Smooth muscle cell (in vitro differentiated cells): ENCODE data around the gene TAGLN3. TPM values are rescaled to one million over a fixed set of nuclear protein-coding genes. Genes with fewer than 3 reads are reported as not detected.

Experiments
- DNase-seq: peaks from one replicate; lab custom pipeline; 2025; ENCODE audit not compliant: unreplicated experiment; lab: John Stamatoyannopoulos, UW
- H2AFZ ChIP-seq: fragments of 200-600 bp; sonication (generic); 2 replicates; pipeline ENCODE4 v1.6.0; 2016; ENCODE audit warnings: antibody characterized with exemption, low read depth, mild to moderate bottlenecking
- H3F3A ChIP-seq: fragments of 200-600 bp; sonication (generic); 2 replicates; pipeline ENCODE4 v1.6.0; 2017; ENCODE audit warnings: antibody characterized with exemption, low read depth
- H3K27ac ChIP-seq: fragments of 200-600 bp; sonication (generic); 2 replicates; pipeline ENCODE4 v1.5.1; 2016; ENCODE audit warnings: low read depth, mild to moderate bottlenecking
- H3K27me3 ChIP-seq: fragments of 200-600 bp; sonication (generic); 2 replicates; pipeline ENCODE4 v1.6.1; 2016; ENCODE audit warnings: low read depth, mild to moderate bottlenecking
- H3K36me3 ChIP-seq: fragments of 200-600 bp; sonication (generic); 2 replicates; pipeline ENCODE4 v1.5.1; 2016; ENCODE audit warnings: low read depth
- H3K4me1 ChIP-seq: fragments of 200-600 bp; sonication (generic); 2 replicates; pipeline ENCODE4 v1.5.1; 2016; ENCODE audit warnings: low read depth
- H3K4me2 ChIP-seq: fragments of 200-600 bp; sonication (generic); 2 replicates; pipeline ENCODE4 v1.6.0; 2016; ENCODE audit warnings: mild to moderate bottlenecking
- H3K4me3 ChIP-seq: fragments of 200-600 bp; sonication (generic); 2 replicates; pipeline ENCODE4 v1.5.1; 2016; ENCODE audit warnings: mild to moderate bottlenecking
- H3K79me2 ChIP-seq: fragments of 200-600 bp; sonication (generic); 2 replicates; pipeline ENCODE4 v1.6.0; 2016; ENCODE audit warnings: low read depth, mild to moderate bottlenecking
- H3K9ac ChIP-seq: fragments of 200-600 bp; sonication (generic); 2 replicates; pipeline ENCODE4 v1.6.0; 2016; ENCODE audit warnings: low read depth
- H3K9me3 ChIP-seq: fragments of 200-600 bp; sonication (generic); replicated peaks from 2 replicates; pipeline ENCODE4 v1.5.1; 2016; ENCODE audit warnings: low read depth
- H4K20me1 ChIP-seq: fragments of 200-600 bp; sonication (generic); 2 replicates; pipeline ENCODE4 v1.6.0; 2016; ENCODE audit warnings: low read depth
- WGBS: methylation state at CpG from one replicate; pipeline ENCODE4 v1.1.7; 2016; ENCODE audit warnings: low lambda C conversion rate; 5-methylcytosine and 5-hydroxymethylcytosine counted together
- polyA plus RNA-seq: library from polyadenylated mRNA; unstranded; fragments of >200 nt; fragmentation: Nextera tagmentation; extraction: Ambion mirVana; gene quantifications from 2 replicates; pipeline ENCODE4 v1.2.1, GENCODE V29; 2016
- total RNA-seq: library from RNA; depleted of rRNA; stranded (reverse); fragments of >200 nt; gene quantifications from 2 replicates; pipeline ENCODE4 v1.2.3, GENCODE V29; 2014
- TF ChIP-seq, protein P1 (sequence below): fragments of 200-600 bp; sonication (generic); IDR thresholded peaks from 2 replicates; pipeline ENCODE4 v1.5.1; 2017; ENCODE audit warnings: borderline replicate concordance, mild to moderate bottlenecking, antibody characterized with exemption; ENCODE audit not compliant: insufficient read depth, poor library complexity, severe bottlenecking

The TAGLN3 gene
- total and polyA plus RNA-seq, 2 experiments from 2014 or later: 0.97 to 2.1 TPM

DNA sequence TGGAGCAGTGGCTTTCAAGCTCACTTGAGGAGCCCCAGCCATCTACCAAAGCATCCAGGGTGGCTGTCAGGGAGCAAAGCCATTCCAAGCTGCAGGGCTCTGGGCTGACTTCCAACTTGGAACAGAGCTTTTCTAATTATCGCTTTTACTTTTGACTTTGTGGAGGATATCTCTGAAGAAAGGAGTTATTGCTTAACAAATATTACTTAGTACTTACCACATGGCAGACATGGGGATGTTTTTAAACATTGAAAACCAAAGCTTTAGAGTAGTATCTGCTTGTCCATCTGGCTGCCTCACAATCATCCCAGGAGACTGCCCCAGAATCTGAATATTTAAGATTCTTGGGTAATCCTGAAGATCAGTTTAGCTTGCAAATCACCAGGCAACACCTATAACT is 8.9 kb downstream of the TAGLN3 start:
- DNase-seq: no peak
- Histone ChIP-seq H3F3A (peaks cover 3% of the 10 kb centered on the region), H3K9ac (no peak overlapping the region), H3K4me2 (peak overlapping the region; percentile 20), H4K20me1 (no peaks in the 10 kb centered on the region), H3K27me3 (no peaks in the 10 kb centered on the region), H3K27ac (peak overlapping the region; percentile 52), H2AFZ (peak overlapping the region; percentile 10), H3K79me2 (no peaks in the 10 kb centered on the region), H3K9me3 (no peaks in the 10 kb centered on the region), H3K4me3 (no peak overlapping the region), H3K4me1 (peaks cover 11% of the 10 kb centered on the region), H3K36me3 (no peaks in the 10 kb centered on the region)
- WGBS: 26% methylated on average over 1 of the region's 1 CpG
- TF ChIP-seq, protein P1, sequence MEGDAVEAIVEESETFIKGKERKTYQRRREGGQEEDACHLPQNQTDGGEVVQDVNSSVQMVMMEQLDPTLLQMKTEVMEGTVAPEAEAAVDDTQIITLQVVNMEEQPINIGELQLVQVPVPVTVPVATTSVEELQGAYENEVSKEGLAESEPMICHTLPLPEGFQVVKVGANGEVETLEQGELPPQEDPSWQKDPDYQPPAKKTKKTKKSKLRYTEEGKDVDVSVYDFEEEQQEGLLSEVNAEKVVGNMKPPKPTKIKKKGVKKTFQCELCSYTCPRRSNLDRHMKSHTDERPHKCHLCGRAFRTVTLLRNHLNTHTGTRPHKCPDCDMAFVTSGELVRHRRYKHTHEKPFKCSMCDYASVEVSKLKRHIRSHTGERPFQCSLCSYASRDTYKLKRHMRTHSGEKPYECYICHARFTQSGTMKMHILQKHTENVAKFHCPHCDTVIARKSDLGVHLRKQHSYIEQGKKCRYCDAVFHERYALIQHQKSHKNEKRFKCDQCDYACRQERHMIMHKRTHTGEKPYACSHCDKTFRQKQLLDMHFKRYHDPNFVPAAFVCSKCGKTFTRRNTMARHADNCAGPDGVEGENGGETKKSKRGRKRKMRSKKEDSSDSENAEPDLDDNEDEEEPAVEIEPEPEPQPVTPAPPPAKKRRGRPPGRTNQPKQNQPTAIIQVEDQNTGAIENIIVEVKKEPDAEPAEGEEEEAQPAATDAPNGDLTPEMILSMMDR: no peak

DNA sequence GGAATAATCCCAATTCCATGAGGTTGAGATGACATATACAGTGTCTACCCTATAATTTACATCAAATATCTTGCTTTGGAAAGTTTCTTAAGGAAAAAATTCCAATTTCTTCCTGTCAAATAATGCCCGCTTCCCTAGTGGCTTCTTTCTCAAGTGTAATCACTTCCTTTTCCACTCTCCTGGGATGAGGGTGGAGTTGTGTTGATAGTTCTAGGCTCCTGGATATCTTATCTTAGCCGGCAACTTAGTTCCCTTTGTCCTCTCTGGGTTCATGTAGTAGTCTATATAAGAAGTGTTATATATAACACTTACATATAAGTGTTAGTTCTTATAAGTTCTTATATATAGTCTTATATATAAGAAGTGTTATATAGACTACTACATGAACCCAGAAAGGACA is 10.9 kb downstream of the TAGLN3 start:
- Histone ChIP-seq H3K36me3 (no peaks in the 10 kb centered on the region), H2AFZ (no peak overlapping the region), H3K79me2 (no peaks in the 10 kb centered on the region), H3K9ac (no peak overlapping the region), H3F3A (peaks cover 3% of the 10 kb centered on the region), H3K9me3 (no peaks in the 10 kb centered on the region), H3K27ac (no peak overlapping the region), H3K4me1 (peaks cover 7% of the 10 kb centered on the region), H4K20me1 (no peaks in the 10 kb centered on the region), H3K4me2 (no peak overlapping the region), H3K27me3 (no peaks in the 10 kb centered on the region), H3K4me3 (no peak overlapping the region)
- WGBS: 88% methylated on average over 2 of the region's 2 CpGs
- TF ChIP-seq, protein P1: no peak
- no peak for DNase-seq

DNA sequence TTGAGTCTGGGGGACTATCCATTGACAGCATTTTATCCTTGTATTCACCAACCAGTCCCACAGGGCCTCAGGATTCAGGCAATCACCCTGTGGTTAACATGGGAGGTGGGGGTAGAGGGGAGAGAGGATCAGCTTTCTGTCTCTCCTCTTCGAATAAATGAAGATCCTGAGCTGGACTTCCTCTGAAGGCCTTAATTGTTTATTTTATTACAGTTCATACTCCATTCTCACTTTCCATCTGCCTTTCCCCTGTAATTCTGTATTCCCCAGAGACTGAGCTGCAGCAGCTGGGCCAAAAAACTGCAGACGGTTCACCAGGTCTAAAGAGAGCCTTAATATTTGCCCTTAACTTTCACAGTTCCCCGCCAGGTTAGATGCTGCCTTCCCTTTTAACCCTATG is 11.9 kb downstream of the TAGLN3 start:
- Histone ChIP-seq H3K4me3 (no peak overlapping the region), H3F3A (peaks cover 3% of the 10 kb centered on the region), H3K9me3 (no peaks in the 10 kb centered on the region), H3K9ac (no peak overlapping the region), H2AFZ (no peak overlapping the region), H3K27me3 (no peaks in the 10 kb centered on the region), H3K4me2 (no peak overlapping the region), H4K20me1 (no peaks in the 10 kb centered on the region), H3K79me2 (no peaks in the 10 kb centered on the region), H3K36me3 (no peaks in the 10 kb centered on the region), H3K27ac (no peak overlapping the region), H3K4me1 (peaks cover 4% of the 10 kb centered on the region)
- no peak for DNase-seq
- TF ChIP-seq, protein P1: no peak
- 63% methylated on average over 3 of the region's 3 CpGs for WGBS

DNA sequence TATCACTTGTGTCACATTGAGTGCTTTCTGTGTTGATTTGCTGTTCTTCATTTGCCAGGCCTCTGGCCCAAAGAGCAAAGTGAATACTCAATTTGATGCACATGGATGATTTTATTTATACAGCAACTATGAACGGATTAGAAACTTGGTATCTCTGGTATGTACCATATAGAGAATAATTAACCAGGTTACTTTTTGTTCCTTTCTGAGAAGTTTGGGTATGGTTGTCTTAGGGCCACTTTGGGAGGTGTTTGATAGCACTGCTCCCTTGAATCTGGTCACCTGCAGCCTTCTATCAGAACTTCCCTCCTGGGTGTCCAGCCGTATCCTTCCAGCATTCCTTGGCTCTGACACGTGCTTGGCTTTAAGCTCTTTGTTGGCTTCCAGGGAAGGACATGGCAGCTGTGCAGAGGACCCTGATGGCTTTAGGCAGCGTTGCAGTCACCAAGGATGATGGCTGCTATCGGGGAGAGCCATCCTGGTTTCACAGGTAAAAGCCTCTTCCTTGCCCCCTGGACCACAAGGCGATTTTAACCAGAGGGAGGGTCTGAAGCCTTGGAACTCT is 12.7 kb downstream of the TAGLN3 start:
- H3K9me3 ChIP-seq: no peaks in the 10 kb centered on the region
- no peaks in the 10 kb centered on the region for H3K36me3 ChIP-seq
- no peak overlapping the region for H2AFZ ChIP-seq
- no peaks in the 10 kb centered on the region for H3K27me3 ChIP-seq
- H4K20me1 ChIP-seq: no peaks in the 10 kb centered on the region
- DNase-seq: no peak
- H3F3A ChIP-seq: peaks cover 3% of the 10 kb centered on the region
- TF ChIP-seq, protein P1: no peak
- H3K79me2 ChIP-seq: no peaks in the 10 kb centered on the region
- H3K4me2 ChIP-seq: no peak overlapping the region
- H3K9ac ChIP-seq: no peak overlapping the region
- H3K4me3 ChIP-seq: no peak overlapping the region
- 77% methylated on average over 6 of the region's 6 CpGs for WGBS
- H3K4me1 ChIP-seq: peaks cover 4% of the 10 kb centered on the region
- no peak overlapping the region for H3K27ac ChIP-seq
